SK-N-SH (cell line): Measurements from ENCODE around the gene SIM1.

Experiments used
- EZH2phosphoT487 ChIP-seq: fragments of 200-600 bp; sonication (generic); IDR thresholded peaks from 2 replicates; pipeline ENCODE4 v1.6.1; 2017; ENCODE audit warnings: low read depth, mixed run types, mild to moderate bottlenecking, antibody characterized with exemption, moderate library complexity, borderline replicate concordance
- JUND ChIP-seq: IDR thresholded peaks from 2 replicates; pipeline ENCODE4 v1.4.0; 2012
- SIN3A ChIP-seq: IDR thresholded peaks from 2 replicates; pipeline ENCODE4 v1.6.1; 2012; ENCODE audit warnings: low read depth, mild to moderate bottlenecking, low read length, moderate library complexity, borderline replicate concordance
- SMC3 ChIP-seq: IDR thresholded peaks from 2 replicates; pipeline ENCODE4 v1.6.1; 2012; ENCODE audit warnings: low read depth, low read length, improper control_type of control experiment
- TF ChIP-seq, protein P1 (sequence below): fragments of 200-600 bp; sonication (generic); IDR thresholded peaks from 2 replicates; pipeline ENCODE4 v1.6.1; 2017; ENCODE audit warnings: antibody characterized with exemption, mild to moderate bottlenecking, moderate library complexity
- TF ChIP-seq, protein P2 (sequence below): IDR thresholded peaks from 2 replicates; pipeline ENCODE4; 2012

DNA sequence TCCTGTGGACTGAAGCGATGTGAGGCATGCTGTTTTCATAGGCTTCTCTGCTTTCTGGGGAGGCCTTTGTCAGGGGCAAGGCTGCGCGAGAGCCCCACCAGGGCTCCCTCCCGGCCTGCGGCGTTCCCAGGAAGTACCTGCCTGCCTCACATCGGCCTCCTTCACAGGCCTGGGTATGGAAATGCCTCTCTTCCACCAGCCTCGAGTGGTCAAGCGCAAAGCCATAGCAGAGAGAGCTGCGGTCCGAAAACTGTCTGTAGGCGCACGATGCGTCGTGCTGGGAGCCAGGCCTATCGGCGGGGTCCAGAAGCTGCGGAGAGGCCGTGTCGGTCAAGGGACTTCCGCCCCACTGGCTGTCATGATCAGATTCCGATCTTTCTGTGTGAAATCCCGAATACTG is 71.2 kb downstream of the SIM1 start:
- TF ChIP-seq JUND: no peak
- TF ChIP-seq, protein P1, sequence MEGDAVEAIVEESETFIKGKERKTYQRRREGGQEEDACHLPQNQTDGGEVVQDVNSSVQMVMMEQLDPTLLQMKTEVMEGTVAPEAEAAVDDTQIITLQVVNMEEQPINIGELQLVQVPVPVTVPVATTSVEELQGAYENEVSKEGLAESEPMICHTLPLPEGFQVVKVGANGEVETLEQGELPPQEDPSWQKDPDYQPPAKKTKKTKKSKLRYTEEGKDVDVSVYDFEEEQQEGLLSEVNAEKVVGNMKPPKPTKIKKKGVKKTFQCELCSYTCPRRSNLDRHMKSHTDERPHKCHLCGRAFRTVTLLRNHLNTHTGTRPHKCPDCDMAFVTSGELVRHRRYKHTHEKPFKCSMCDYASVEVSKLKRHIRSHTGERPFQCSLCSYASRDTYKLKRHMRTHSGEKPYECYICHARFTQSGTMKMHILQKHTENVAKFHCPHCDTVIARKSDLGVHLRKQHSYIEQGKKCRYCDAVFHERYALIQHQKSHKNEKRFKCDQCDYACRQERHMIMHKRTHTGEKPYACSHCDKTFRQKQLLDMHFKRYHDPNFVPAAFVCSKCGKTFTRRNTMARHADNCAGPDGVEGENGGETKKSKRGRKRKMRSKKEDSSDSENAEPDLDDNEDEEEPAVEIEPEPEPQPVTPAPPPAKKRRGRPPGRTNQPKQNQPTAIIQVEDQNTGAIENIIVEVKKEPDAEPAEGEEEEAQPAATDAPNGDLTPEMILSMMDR: no peak
- no peak for TF ChIP-seq EZH2phosphoT487
- TF ChIP-seq SIN3A: no peak
- TF ChIP-seq SMC3: no peak
- TF ChIP-seq, protein P2, sequence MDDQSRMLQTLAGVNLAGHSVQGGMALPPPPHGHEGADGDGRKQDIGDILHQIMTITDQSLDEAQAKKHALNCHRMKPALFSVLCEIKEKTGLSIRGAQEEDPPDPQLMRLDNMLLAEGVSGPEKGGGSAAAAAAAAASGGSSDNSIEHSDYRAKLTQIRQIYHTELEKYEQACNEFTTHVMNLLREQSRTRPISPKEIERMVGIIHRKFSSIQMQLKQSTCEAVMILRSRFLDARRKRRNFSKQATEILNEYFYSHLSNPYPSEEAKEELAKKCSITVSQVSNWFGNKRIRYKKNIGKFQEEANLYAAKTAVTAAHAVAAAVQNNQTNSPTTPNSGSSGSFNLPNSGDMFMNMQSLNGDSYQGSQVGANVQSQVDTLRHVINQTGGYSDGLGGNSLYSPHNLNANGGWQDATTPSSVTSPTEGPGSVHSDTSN: no peak
